Pons (tissue), 1 donor: ENCODE data around the gene BNIP1.
"Not testable (repeated sequence)": the region's sequence is repeated elsewhere in the genome, so short reads cannot be mapped to it uniquely, and the experiment has no call there.

Experiments used
- DNase-seq: peaks from one replicate; pipeline ENCODE4 v3.0.0-alpha.2; 2016; ENCODE audit warnings: low spot score

Gene BNIP1, protein sequence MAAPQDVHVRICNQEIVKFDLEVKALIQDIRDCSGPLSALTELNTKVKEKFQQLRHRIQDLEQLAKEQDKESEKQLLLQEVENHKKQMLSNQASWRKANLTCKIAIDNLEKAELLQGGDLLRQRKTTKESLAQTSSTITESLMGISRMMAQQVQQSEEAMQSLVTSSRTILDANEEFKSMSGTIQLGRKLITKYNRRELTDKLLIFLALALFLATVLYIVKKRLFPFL

DNA sequence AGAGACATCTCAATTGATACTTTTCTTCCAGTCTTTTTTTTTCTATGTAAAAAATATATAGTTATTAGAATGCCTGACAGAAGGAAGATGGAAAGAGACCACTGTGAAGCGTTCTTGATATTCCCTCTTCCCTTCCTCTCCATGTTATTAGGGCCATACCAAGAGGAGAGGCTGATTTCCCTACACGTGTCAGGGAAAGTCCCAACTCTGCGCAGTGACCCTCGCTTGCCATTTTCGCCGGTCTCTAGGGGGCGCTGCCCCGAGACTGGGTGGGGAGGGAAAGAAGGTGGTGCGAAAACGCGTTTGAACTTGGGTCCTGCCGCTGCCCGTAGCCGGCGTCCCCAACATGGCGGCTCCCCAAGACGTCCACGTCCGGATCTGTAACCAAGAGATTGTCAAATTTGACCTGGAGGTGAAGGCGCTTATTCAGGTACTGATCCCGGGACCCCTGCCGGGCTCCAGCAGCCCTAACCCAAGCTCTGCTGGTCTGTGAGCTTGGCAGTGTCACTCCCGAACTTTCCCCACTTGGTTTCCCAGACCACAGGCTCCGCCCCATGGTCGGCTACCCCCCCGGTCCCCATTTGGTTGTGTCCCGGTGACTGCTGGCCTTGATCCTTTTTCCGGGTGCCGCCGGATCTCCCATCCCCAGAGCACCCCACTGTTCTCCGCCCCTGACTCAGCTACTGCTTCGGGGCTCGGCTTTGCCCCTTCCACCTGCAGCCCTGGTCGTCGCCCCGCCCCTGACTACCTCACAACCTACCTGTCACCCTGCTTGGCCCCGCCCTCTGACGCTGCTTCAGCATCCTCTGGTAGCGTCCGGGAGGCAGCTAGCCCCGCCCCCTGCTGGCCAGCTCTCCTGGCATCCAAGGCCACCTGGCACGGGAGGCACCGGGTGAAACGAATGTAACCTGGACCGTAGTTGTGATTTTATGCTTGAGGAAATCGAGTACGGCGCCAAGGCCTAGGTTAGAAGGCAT is at the start of gene BNIP1:
TSS of gene BNIP1 (plus strand) at position 332 of the 977 bp plus-strand sequence. CDS start at position 347, 15 bp downstream.
- peak; percentile 92 for DNase-seq

DNA sequence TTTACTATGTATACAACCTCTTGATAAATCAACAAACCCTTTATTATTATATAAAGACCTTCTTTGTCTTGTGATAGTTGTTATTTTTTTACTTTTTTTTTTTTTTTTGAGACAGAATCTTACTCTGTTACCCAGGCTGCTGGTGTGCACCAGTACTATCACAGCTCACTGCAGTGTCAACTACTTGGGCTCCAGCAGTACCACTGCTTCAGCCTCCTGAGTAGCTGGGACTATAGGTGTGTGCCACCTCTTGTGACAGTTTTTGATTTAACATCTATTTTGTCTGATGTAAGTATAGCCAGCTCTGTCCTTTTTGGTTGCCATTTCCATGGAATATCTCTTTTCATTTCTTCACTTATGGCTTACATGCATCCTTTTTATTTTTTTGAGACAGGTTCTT is 45.5 kb upstream of the BNIP1 start:
- no peak for DNase-seq

DNA sequence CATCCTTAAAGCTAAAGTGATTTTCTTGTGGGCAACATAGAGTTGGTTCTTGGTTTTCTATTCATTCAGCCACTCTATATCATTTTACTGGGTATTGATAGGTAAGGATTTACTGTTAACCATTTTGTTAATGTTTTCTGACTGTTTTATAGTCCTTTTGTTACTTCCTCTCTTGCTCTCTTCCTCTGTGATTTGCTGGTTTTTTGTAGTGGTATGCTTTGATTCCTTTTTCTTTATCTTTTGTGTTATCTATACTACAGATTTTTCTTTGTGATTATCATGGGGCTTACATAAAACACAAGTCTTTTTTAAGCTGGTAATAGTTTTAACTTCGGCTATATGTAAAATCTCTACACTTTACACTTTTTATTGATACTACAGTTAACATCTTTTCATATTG is 44.9 kb upstream of the BNIP1 start:
- DNase-seq = no peak

DNA sequence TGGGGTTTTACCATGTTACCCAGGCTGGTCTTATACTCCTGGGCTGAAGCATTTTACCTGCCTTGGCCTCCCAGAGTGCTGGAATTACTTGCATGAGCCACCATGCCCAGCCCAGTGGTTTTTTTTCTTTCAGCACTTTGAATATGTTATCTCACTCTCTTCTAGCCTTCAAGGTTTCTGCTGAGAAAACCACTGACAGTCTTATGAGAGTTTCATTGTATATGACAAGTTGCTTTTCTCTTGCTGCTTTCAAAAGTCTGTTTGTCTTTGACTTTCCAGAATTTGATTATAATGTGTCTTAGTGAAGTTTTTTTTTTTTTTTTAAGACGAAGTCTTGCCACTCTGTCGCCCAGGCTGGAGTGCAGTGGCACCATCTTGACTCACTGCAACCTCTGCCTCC is 43.1 kb upstream of the BNIP1 start:
- no peak for DNase-seq

DNA sequence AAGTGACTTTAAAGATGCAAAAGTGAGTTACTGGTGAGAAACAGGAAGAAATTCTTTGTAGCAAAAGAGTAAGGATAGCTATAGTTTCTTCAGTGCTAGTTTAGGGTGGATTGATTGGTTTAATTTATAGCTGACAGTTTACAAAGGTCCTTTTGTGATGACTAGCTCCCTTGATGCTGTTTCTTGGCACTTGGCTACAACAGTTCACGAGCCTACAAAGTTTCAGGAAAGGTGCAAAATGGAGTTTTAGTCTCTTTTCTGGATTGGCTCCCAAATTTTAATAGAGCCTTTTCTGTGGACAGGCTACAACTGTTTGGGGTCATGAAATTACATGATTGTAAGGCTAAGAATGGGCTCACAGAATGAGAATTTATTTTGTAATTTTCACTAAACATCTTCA is 40.9 kb upstream of the BNIP1 start:
- DNase-seq = peak; percentile 55

DNA sequence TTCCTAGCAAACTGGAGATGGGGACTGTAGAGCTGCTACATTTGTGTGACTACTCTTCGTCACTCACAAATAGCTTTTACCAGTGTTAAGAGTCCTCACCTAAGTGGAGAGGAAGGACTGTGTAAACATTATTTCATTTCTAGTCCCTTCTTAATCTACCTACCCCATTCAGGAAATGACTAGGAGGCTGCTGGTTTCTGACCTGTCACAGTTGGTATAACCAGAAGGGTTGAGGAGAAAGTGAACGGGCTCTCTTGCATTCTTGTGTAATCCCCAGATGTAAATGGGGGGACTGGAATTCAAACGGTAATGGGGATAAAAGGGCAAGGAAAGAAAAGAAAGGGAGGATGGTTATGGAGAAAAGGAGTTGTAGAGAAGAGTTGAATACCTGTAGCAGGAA is 35.4 kb upstream of the BNIP1 start:
- DNase-seq = no peak

DNA sequence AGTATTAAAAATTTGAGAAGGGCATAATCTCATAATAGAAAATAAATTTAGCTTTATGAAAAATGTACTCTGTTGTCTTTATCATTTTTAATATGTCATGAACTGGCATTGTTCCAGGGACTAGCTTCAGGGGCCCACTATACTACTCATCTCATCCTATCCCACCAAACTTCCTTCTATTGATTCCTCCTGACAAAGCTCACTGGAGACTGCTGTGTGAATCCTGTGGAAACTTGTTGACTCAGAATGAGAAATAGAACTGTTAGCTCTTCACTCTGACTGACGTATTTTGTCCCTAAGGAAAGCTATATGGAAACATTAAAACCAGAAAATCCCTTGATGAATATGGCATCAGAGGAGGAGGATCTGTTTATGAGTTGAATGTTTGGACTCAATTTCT is 29.8 kb upstream of the BNIP1 start:
- DNase-seq = no peak

DNA sequence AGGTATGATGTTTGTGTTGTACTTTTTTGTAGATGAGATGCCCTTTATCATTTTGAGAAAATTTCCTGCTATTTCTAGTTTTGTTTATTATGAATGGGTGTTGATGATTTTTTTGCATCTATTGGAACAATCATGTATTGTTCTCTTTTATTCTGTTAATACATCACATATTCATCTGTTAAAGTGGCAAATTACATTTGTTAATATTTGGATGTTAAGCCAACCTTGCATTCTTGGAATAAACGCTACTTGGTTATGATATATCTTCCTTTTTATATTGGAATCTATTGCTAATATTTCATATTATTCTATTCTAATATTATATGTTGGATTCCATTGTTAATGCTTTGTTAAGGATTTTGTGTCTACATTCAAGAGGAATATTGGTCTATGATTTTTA is 24.6 kb upstream of the BNIP1 start:
- DNase-seq = no peak

DNA sequence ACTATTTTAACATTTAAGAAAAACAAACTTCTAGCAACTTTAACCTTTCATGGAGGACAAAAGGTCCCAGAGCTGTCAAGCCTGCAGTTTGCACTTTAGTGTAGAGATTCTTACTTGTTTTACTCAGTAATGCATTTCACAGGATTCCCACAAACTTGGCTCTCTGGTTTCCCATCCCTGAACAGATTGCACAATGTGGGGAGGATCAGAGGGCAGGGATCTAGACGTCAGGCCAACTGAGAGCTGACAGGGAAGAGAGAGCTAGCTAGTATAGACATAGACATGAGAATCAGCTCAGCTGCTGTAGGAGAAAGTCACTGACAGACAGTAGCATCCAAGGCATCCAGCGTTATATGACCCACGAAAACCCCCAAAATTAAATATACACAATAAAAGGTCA is 20.9 kb upstream of the BNIP1 start:
- DNase-seq = no peak

DNA sequence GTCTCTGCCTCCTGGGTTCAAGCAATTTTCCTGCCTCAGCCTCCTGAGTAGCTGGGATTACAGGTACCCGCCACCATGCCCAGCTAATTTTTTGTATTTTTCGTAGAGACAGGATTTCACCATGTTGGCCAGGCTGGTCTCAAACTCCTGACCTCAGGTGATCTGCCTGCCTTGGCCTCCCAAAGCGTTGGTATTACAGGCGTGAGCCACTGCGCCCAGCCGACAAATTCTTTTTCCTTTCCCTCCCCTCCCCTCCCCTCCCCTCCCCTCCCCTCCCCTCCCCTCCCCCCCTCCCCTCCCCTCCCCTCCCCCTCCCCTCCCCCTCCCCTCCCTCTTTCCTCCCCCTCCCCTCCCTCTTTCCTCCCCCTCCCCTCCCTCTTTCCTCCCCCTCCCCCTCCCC is 12.2 kb upstream of the BNIP1 start:
- DNase-seq = not testable (repeated sequence)

DNA sequence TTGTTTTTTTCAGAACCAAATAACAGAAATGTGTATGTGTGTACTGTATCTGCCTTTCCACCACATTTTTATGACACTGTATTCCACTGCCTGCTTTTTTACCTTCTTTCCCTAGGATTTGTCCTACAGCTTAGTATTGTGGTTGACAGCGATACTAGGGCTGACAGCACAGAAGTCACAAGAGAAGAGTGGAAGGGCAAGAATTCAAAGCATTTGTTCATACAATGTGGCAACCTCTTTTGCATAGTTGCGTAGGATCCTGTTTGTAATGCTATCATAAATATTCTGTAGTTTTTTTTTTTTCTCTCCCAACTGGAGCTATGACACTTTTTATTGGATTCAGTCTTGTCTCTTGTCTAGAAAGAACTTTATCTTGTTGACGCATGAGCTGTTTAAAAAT is 5.6 kb upstream of the BNIP1 start:
- DNase-seq = no peak

DNA sequence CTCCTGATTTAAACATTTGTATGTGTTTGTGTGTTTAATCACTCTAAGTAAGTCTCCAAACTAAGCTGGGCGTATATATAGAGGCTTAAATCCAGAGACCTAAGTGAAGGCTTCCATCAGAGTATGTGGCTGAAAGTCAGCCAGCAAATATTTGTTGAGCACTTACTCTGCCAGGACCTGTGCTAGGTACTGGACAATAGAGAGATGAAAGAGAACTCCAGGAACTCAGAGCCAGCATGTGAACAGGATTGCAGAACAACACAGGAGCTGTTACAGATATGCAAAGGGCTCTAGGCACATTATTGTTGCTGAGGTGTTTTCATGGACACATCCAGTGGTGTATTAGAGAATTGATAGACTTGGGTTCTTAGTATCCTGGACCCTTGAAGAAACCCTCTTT is 4.7 kb upstream of the BNIP1 start:
- no peak for DNase-seq

DNA sequence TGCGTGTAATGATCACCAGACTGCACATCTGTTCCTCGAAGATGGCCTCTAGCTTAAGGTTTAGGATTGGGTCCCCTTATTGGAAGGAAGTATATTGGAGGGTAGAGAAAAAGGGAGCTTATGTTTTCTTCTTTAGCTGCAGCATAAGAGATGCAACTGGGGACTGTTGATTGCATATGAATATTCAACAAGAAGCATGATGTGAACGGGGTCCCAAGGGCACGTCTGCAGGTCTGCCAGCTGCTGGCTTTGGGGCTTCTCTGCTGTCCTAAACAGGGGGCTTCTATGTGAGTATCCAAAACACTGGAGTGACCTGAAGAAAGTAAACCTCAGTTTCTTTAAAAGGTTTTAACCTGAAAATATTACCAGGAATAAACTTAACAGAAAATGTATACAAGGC is 3.6 kb upstream of the BNIP1 start:
- DNase-seq = no peak

DNA sequence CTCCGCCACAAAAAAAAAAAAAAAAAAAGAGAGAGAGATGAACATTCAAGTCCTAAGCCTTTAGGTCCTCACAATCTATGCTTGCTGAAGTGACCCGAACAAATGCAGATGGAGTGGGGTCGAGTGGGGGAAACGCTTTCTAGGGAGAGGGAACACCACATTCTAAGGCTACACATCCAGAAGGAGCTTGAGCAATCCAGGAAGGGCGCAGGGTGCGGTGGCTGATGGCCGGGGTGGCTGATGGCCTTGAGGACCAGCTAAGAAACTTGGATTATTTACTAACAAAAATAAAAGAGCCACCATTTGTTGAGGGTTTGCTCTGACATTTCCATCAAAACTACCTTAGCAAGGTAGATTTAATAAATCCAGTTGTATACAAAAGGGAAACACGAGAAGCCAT is 764 bp upstream of the BNIP1 start:
- no peak for DNase-seq

DNA sequence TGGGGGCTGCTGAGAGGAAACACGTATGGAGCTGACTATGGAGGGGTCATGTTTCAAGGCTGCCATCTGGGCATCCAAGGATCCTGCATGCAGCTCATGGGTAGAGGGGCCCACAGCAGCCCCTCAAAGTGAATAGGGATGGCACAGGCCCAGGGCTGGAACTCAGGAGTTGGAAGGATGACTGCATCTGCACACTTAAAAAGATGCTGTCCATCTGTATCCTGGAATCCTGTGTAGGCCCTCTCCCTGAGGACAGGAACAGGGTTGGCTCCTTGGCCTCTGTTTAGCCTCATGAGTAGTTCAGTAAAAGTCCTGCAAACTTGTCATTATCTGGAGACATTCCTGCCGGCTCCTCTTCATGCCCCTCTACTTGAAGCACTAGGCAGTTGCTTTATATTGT is 4.0 kb downstream of the BNIP1 start:
- DNase-seq = no peak

DNA sequence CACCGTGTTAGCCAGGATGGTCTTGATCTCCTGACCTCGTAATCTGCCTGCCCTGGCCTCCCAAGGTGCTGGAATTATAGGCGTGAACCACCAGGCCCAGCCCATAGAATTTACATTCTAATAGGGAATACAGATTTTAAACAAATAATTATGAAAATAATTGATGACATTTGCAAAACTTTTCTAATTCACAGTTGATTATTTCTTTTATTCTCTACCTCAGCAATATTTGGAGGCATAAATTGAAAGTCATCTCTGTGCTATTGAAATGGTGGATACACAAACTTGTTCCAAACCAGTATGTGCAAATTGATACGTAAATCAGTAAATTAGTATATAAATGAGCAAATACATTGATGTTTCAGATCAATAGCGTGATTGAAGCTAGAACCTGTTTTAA is 8.2 kb downstream of the BNIP1 start:
- no peak for DNase-seq

DNA sequence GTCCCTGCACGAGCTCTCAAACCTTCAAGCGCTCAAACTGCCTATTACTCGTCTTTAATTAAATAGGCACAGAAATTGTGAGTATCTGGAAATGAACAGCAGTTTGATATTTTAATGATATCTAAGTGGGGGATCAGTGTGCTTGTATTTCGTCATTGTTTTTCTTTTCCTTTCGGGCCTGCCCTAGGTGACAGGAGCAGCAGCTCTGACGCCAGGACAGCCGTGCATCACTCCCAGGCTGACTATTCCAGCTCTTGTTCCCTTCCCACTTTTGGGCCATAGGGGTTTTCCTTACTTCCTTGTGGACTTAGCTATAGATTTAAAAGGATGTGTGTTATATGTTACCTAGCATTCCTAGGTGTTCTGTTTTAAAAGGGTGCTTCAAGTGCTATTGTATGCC is 9.5 kb downstream of the BNIP1 start:
- no peak for DNase-seq

DNA sequence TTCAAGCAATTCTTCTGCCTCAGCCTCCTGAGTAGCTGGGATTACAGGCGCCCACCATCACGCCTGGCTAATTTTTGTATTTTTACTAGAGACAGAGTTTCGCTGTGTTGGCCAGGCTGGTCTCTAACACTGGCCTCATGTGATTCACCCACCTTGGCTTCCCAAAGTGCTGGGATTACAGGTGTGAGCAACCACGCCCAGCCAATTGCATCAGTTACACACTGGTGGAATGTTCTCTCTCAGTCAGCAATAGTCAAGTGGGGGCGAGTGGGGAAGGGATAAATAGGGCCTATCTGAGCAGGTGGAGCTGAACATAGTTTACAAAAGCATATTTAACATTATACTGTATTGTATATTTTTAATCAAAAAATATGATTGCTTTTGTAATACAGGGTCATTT is 10.3 kb downstream of the BNIP1 start:
- not testable (repeated sequence) for DNase-seq

DNA sequence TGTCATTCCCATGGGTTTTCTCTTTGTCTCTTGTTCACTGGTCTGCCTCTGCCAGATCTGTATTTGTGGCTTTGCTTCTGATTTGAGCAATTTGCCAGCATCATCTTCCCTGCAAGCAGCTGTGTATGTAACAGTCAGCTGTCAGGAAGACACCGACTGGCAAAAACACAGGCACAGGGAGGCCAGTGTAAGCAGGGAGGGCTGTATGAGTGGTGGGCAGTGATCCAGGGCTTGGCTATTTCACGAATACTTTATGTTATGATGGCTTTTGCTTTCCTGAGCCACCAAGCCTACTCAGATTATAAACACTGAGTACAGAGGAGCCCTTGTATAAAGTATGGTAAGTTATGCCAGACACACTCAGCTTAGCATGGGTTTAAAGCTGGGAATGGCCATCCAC is 11.6 kb downstream of the BNIP1 start:
- DNase-seq = peak; percentile 80

DNA sequence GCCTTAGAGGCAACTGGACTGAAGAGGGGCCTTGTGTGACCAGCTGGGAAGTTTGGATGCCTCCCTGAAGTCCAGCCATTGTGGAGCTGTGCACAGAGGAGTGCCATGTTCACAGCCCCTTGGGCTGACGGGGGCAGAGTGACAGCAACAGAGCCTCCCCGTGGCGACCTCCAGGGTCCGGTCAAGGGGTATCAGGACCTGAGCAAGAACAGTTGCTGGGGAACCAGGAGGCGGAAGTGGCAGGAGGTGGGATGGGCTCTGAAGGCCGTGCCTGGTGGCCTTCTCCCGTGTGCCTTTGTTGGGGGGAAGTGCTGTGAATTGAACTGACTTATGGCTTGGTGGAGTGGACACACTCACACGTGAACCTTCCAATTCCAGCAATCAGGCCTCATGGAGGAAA is 14.0 kb downstream of the BNIP1 start:
- DNase-seq = no peak

DNA sequence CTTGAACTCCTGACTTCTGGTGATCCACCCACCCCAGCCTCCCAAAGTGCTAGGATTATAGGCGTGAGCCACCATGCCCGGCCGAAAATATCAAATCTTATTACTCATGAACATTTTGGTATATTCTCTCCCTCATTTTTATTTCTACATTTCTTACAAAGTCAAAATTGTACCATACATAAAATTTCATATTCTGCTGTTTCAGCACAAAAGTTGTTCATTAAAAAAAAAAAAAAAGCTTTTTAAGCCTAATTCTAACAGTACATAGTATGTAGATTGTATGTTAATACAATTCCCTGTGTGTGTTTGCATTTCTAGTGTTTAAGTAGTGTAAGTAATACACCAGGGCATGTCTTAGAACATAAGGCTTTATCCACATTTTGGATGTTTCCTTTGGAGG is 14.9 kb downstream of the BNIP1 start:
- DNase-seq = no peak

DNA sequence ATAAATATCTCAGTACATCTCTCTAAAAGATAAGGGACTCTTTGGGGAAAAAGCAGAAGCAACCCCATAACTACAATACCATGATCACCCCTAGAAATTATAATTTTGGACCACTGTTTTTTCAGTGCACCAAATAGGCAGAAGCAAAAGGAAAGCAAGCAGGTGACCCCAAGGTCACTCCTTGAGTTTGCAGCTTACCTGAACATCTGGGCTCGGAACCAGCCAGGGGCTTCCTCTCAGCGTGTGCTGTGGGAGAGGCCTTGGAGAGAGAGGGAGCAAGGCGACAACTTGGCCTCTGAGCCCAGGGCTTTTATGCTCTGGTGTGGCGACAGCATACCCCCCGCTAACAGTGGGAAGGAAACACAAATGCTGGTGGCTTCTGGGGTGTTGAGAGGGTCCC is 16.8 kb downstream of the BNIP1 start:
- no peak for DNase-seq

DNA sequence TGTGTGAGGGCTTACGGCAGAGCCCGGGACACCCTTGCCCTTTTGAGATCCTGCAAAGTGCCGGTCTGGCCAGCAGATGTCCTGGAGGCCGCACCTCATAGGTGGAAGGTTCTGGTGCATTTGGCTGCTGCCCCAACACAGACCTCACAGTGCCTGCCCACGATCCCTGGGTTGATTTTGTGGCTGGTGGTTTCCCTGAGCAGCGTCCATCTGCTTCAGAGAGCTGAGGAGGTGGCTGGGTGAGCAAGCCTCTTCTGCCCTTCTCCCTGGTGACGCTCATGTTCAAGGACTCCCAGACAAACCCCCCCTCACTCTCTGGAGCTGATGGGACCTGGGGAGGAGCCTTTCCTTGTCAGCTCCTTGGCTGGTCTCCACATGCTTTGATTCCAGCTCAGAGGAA is 18.9 kb downstream of the BNIP1 start:
- no peak for DNase-seq
